Liver (tissue), 9 donors: ENCODE measurements around the gene USP43. TPM values are rescaled to one million over a fixed set of nuclear protein-coding genes. Genes with fewer than 3 reads are reported as not detected.

Source experiments
- DNase-seq: peaks from one replicate; pipeline ENCODE4 v3.0.0-alpha.2; 2017; ENCODE audit warnings: low spot score
- H3K27ac ChIP-seq, 2 donors: one replicate each; pipeline ENCODE4 v1.7.0; 2013; ENCODE audit warnings: inconsistent platforms in 2 of 2, low read length in 2 of 2, control low read depth in 1 of 2, low read depth in 1 of 2, mild to moderate bottlenecking in 1 of 2
- H3K27me3 ChIP-seq, 4 donors: one replicate each; pipeline versions ENCODE4 v1.6.1 to v1.7.0; 2013; ENCODE audit warnings: low read length in 3 of 4, inconsistent platforms in 1 of 4, mild to moderate bottlenecking in 1 of 4, moderate library complexity in 1 of 4; ENCODE audit not compliant: control insufficient read depth in 4 of 4, insufficient read depth in 4 of 4
- H3K36me3 ChIP-seq, 4 donors: one replicate each; pipeline versions ENCODE4 v1.6.1 to v1.7.0; 2013; ENCODE audit warnings: low read length in 3 of 4, mild to moderate bottlenecking in 3 of 4, low read depth in 1 of 4, moderate library complexity in 1 of 4; ENCODE audit not compliant: control insufficient read depth in 4 of 4, insufficient read depth in 3 of 4
- H3K4me1 ChIP-seq, 4 donors: one replicate each; pipeline versions ENCODE4 v1.6.1 to v1.7.0; 2013; ENCODE audit warnings: low read length in 3 of 4, mild to moderate bottlenecking in 3 of 4, moderate library complexity in 1 of 4; ENCODE audit not compliant: control insufficient read depth in 4 of 4, insufficient read depth in 4 of 4
- H3K4me3 ChIP-seq, 3 donors: one replicate each; pipeline versions ENCODE4 v1.6.1 to v1.7.0; 2013; ENCODE audit warnings: low read length in 3 of 3, control low read depth in 1 of 3, low read depth in 1 of 3, mild to moderate bottlenecking in 1 of 3
- H3K9ac ChIP-seq, 2 donors: one replicate each; pipeline ENCODE4 v1.7.0; 2013; ENCODE audit warnings: low read length in 2 of 2, mild to moderate bottlenecking in 2 of 2, moderate library complexity in 2 of 2, control low read depth in 1 of 2, low read depth in 1 of 2
- H3K9me3 ChIP-seq, 4 donors: one replicate each; pipeline versions ENCODE4 v1.6.1 to v1.7.0; 2013; ENCODE audit warnings: low read length in 3 of 4; ENCODE audit not compliant: control insufficient read depth in 4 of 4
- ATF3 ChIP-seq: IDR thresholded peaks from 2 replicates; pipeline ENCODE4 v1.6.1; 2016; ENCODE audit warnings: antibody characterized with exemption
- CTCF ChIP-seq: fragments of 150-350 bp; IDR thresholded peaks from 2 replicates; pipeline ENCODE4 v1.5.1; 2017; ENCODE audit warnings: improper control_type of control experiment, low read depth, low read length; ENCODE audit not compliant: missing input control
- EGR1 ChIP-seq, 2 donors: IDR thresholded peaks; 2 replicates each; pipeline ENCODE4 v1.6.1; 2016 to 2018; ENCODE audit warnings: antibody characterized with exemption in 2 of 2, low read depth in 2 of 2
- FOXA1 ChIP-seq: IDR thresholded peaks from 2 replicates; pipeline ENCODE4 v1.6.1; 2016; ENCODE audit warnings: antibody characterized with exemption
- GABPA ChIP-seq, 2 donors: IDR thresholded peaks in 1 of 2; conservative IDR thresholded peaks in 1 of 2; 2 replicates each; pipeline ENCODE4 v1.6.1; 2016; ENCODE audit warnings: antibody characterized with exemption in 2 of 2, mild to moderate bottlenecking in 1 of 2, moderate library complexity in 1 of 2
- HNF4A ChIP-seq, 2 donors: conservative IDR thresholded peaks; 2 replicates each; pipeline ENCODE4 v1.6.1; 2016; ENCODE audit warnings: antibody characterized with exemption in 2 of 2, mild to moderate bottlenecking in 2 of 2
- HNF4G ChIP-seq: IDR thresholded peaks from 2 replicates; pipeline ENCODE4 v1.6.1; 2016; ENCODE audit warnings: antibody characterized with exemption
- JUND ChIP-seq, 2 donors: IDR thresholded peaks; 2 replicates each; pipeline ENCODE4 v1.6.1; 2016; ENCODE audit warnings: antibody characterized with exemption in 2 of 2
- MAX ChIP-seq: IDR thresholded peaks from 2 replicates; pipeline ENCODE4 v1.6.1; 2016; ENCODE audit warnings: antibody characterized with exemption
- NR2F2 ChIP-seq: IDR thresholded peaks from 2 replicates; pipeline ENCODE4 v1.6.1; 2016; ENCODE audit warnings: antibody characterized with exemption
- RAD21 ChIP-seq, 2 donors: IDR thresholded peaks; 2 replicates each; pipeline ENCODE4 v1.6.1; 2016; ENCODE audit warnings: antibody characterized with exemption in 2 of 2, mild to moderate bottlenecking in 2 of 2
- REST ChIP-seq: IDR thresholded peaks from 2 replicates; pipeline ENCODE4 v1.6.1; 2016; ENCODE audit warnings: antibody characterized with exemption, mild to moderate bottlenecking
- RXRA ChIP-seq, 2 donors: IDR thresholded peaks; 2 replicates each; pipeline ENCODE4 v1.6.1; 2017 to 2018; ENCODE audit warnings: antibody characterized with exemption in 2 of 2, mild to moderate bottlenecking in 1 of 2
- SP1 ChIP-seq: IDR thresholded peaks from 2 replicates; pipeline ENCODE4 v1.6.1; 2018; ENCODE audit warnings: antibody characterized with exemption, mild to moderate bottlenecking
- TAF1 ChIP-seq: conservative IDR thresholded peaks from 2 replicates; pipeline ENCODE4 v1.6.1; 2016; ENCODE audit warnings: antibody characterized with exemption, mild to moderate bottlenecking
- YY1 ChIP-seq: IDR thresholded peaks from 2 replicates; pipeline ENCODE4 v1.6.1; 2016; ENCODE audit warnings: antibody characterized with exemption, mild to moderate bottlenecking
- ZBTB33 ChIP-seq: IDR thresholded peaks from 2 replicates; pipeline ENCODE4 v1.6.1; 2016; ENCODE audit warnings: antibody characterized with exemption
- WGBS: extraction: QIAGEN DNeasy Blood & Tissue Kit; methylation state at CpG from one replicate; pipeline ENCODE4 v1.1.7; 2013; 5-methylcytosine and 5-hydroxymethylcytosine counted together
- polyA plus RNA-seq, 2 donors: library from polyadenylated mRNA; stranded (reverse) in 1 of 2; unstranded in 1 of 2; fragments of 200-250 nt in 1 of 2; fragments of >200 nt in 1 of 2; fragmentation: Nextera tagmentation in 1 of 2; extraction: Ambion mirVana in 1 of 2; gene quantifications; one replicate each; pipeline versions ENCODE4 v1.2.1 to v1.2.3, GENCODE V29; 2013 to 2015
- total RNA-seq, 2 donors: library from RNA; depleted of rRNA; stranded (reverse); fragments of >200 nt; gene quantifications; one replicate each; pipeline ENCODE4 v1.2.3, GENCODE V29; 2014
- donor health status: healthy.
- donor health status: healthy.
- donor health status: healthy.
- donor health status: healthy.
- donor health status: healthy.

Gene USP43
- total and polyA plus RNA-seq, 4 donors: 0.42 to 7.4 (median 0.94) TPM

GRCh38 chr17:9643611-9644010, 1.7 kb upstream of the USP43 start:
- 87% methylated on average over 5 of the region's 5 CpGs for WGBS

More at GRCh38 chr17:9643611-9644010, 1.7 kb upstream of the USP43 start:
- no peaks in the 10 kb centered on the region for H3K9me3 ChIP-seq
- H3K27me3 ChIP-seq: no peaks in the 10 kb centered on the region
- no peak overlapping the region for H3K9ac ChIP-seq
- H3K4me3 ChIP-seq: peak overlapping the region in 1 of 3 donors; percentile 87
- TF ChIP-seq HNF4A (conservative IDR thresholded peaks at IDR 0.05) (no peak), RXRA (IDR thresholded peaks at IDR 0.05) (no peak), YY1 (no peak), CTCF (no peak), JUND (IDR thresholded peaks at IDR 0.05) (no peak), REST (no peak), ATF3 (no peak), ZBTB33 (no peak), HNF4G (no peak), MAX (no peak), EGR1 (IDR thresholded peaks at IDR 0.05; ENCODE audit: low read depth in 2 of 2) (no peak), NR2F2 (no peak), FOXA1 (no peak), GABPA (IDR thresholded peaks at IDR 0.05 in 1 of 2, conservative IDR thresholded peaks at IDR 0.05 in 1 of 2) (no peak), TAF1 (no peak), SP1 (no peak), RAD21 (IDR thresholded peaks at IDR 0.05) (no peak)
- H3K4me1 ChIP-seq: peaks cover 2 to 24% (median 12%) of the 10 kb centered on the region in 4 donors
- no peak for DNase-seq
- no peaks in the 10 kb centered on the region for H3K36me3 ChIP-seq
- H3K27ac ChIP-seq: peak overlapping the region; percentile 72 to 81
